Measurements from ENCODE around the gene CENPP.

Gene CENPP

DNA sequence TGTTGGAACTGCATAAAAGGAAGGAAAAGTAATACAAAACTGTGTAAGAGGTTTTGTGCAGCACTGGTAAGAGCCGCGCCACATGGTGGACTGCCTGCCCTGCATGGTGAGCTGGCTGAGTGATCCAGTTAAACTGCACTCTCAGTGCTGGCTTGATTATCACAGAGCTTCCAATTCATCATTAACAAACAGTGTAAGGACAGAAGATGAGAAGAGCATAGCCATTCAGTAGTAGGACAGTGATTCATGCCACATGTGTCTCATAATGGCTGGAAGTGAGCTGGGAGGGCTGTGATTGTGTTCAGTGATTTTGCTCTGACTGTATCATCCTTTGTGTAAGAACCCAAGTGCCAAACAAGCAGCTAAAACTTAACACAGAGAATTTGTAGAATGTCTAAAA, 142.5 kb downstream of the CENPP start:
- DNase-seq (ENCODE audit: low spot score in 2 of 2) = no peak
- H3K4me3 ChIP-seq = no peak overlapping the region
- in situ Hi-C loops (cut with MboI; ENCODE audit: low sequenced_read_pairs) = no loop called here

DNA sequence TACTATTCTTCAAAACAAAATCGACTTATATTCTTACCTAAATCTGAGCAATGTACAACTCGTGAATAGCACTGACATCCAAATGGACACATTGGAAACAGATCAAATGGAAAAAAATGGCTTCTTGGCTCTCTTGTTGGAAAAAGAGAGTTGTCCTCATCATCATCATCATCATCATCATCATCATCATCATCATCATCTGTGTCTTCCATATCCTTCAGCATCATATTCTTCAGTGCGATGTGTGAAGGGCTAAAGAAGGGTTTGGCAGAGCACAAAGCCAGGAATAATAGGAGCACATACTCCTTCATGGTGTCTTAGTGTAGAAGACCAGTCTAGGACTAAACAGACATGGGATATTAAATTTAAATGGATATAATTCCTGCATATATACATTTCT, 148.8 kb downstream of the CENPP start:
- no peak for DNase-seq (ENCODE audit: low spot score in 2 of 2)
- H3K4me3 ChIP-seq = no peak overlapping the region
- no peaks in the 10 kb centered on the region for H3K27me3 ChIP-seq (ENCODE audit: low read depth)
- H3K4me1 ChIP-seq = no peaks in the 10 kb centered on the region
- H3K9me3 ChIP-seq = no peaks in the 10 kb centered on the region
- no peaks in the 10 kb centered on the region for H3K36me3 ChIP-seq (replicated peaks)
- in situ Hi-C loops (cut with MboI; ENCODE audit: low sequenced_read_pairs) = no loop called here

More for the DNA sequence above, 142.5 kb downstream of the CENPP start:
- Histone ChIP-seq H3K9me3 (no peaks in the 10 kb centered on the region), H3K36me3 (replicated peaks) (no peaks in the 10 kb centered on the region), H3K4me1 (no peaks in the 10 kb centered on the region), H3K27me3 (ENCODE audit: low read depth) (no peaks in the 10 kb centered on the region)

DNA sequence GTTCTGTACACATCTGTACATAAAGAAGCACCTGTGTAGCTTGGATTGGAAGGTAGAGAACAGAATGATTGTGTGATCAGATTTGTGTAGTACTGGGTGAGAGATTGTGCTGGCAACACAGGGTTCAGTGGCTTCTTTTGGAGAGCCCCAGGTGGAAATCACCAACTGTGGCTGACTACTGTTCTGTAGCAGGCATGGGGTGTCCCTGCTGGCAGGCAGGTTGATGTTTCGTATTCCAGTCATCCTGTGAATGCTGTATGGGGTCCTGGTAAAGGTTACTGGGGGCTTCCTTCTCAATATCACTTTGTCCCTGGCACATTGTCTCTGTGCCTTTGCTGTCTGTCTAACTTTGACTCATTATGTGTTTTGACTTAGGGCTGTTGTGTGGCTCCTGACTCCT, 151.2 kb downstream of the CENPP start:
- no peak for DNase-seq (ENCODE audit: low spot score in 2 of 2)
- H3K27me3 ChIP-seq (ENCODE audit: low read depth) = no peaks in the 10 kb centered on the region
- H3K9me3 ChIP-seq = no peaks in the 10 kb centered on the region
- no peaks in the 10 kb centered on the region for H3K36me3 ChIP-seq (replicated peaks)
- in situ Hi-C loops (cut with MboI; ENCODE audit: low sequenced_read_pairs) = no loop called here
- peaks cover 7% of the 10 kb centered on the region for H3K4me1 ChIP-seq
- no peak overlapping the region for H3K4me3 ChIP-seq

DNA sequence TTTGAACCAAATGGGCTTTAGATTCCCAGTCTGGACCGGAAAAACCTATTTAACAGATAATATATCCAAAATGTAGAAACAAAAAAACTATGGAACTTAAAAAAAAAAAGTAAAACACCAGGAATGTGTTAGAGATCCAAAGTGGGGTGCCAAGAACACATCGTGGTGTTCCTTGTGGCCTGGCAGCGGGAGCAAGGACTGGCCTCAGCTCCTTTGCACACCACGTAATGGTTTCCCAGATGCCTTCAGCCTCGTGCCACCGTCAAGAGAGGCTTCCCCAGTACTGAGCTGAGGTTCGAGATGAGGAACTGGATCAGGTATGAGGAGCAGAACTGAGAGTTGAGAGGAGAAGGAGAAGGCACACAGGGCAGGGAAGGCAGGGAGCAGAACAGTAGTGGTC, 153.0 kb downstream of the CENPP start:
- no peaks in the 10 kb centered on the region for H3K27me3 ChIP-seq (ENCODE audit: low read depth)
- no peaks in the 10 kb centered on the region for H3K9me3 ChIP-seq
- in situ Hi-C loops (cut with MboI; ENCODE audit: low sequenced_read_pairs) = no loop called here
- H3K4me3 ChIP-seq = no peak overlapping the region
- peaks cover 7% of the 10 kb centered on the region for H3K4me1 ChIP-seq
- no peaks in the 10 kb centered on the region for H3K36me3 ChIP-seq (replicated peaks)
- DNase-seq (ENCODE audit: low spot score in 2 of 2) = no peak

DNA sequence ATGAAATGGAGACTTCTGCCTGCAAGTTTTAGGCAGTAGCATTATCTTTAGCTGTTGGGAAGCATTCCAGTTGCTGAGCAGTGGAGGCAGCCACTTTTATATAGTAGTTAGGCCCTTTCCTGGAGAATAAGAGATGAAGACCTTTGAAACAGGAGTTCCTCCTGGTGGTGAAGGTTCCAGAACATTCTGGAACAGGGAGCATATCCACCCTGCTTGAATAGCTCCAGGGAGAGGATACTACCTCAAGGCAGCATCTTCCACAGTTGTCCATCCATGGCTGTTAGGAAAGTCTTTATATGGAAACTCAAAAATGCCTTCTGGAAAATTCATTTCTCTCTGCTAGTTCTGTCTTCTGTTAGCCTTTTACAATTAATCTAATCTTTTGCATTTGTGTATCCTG, 153.6 kb downstream of the CENPP start:
- Histone ChIP-seq H3K27me3 (ENCODE audit: low read depth) (no peaks in the 10 kb centered on the region), H3K36me3 (replicated peaks) (no peaks in the 10 kb centered on the region), H3K9me3 (no peaks in the 10 kb centered on the region), H3K4me1 (peaks cover 7% of the 10 kb centered on the region), H3K4me3 (no peak overlapping the region)
- no peak for DNase-seq (ENCODE audit: low spot score in 2 of 2)
- in situ Hi-C loops (cut with MboI; ENCODE audit: low sequenced_read_pairs) = no loop called here

DNA sequence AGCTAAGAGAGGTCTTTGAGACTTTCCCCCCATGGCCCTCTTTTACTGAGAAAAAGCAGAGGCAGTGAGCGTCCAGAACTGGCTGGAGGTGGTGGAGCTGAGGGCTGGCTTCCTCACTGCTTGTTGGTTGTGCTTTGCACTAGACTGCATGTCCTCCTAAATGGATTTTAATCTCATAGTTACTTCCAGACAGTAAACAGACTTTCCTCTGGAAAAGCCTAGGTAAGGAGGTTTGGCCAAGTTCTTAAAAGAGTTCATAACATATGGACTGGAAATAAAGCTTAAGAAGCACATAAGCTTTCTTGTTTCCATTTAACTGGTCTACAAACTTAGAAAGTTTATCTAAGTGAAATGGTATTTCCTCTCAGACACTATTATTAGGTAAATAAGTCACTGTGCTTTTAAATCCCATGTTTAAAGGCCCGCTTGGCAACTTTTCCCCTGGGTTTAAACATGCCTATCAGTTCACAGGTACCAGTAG, 154.6 kb downstream of the CENPP start:
- Histone ChIP-seq H3K36me3 (replicated peaks) (no peaks in the 10 kb centered on the region), H3K4me1 (peaks cover 7% of the 10 kb centered on the region), H3K4me3 (no peak overlapping the region), H3K9me3 (no peaks in the 10 kb centered on the region), H3K27me3 (ENCODE audit: low read depth) (no peaks in the 10 kb centered on the region)
- no peak for DNase-seq (ENCODE audit: low spot score in 2 of 2)
- in situ Hi-C loops (cut with MboI; ENCODE audit: low sequenced_read_pairs) = no loop called here

DNA sequence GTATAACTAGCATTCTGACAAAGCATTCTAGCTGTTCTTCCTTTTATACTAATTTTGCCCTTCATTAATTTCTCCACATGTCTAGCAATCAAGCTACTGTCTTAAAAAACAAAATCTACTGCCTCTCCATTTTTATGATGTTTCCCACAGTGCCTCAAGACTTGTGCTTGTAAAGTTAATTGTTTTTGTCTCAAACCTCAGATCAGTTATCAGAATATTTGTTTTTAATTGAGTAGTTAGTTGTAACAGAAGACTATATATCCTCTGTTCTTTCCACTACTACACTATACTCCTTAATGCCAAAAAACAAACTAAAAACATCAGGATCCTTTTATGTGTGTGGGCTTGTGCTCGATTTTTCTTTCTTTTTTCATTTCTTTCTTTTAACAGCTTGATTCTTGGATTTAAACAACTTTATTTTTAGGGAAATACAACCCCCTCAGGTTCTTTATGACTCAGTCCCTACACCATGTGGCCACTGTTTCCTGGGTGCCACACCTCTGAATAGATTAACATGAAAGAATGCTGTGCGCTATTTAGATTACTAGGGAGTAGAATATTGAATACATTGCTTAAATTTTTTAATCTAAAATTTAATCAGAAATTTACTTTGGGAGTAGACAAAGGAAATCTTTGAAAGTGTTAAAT, 155.4 kb downstream of the CENPP start:
- no peak for DNase-seq (ENCODE audit: low spot score in 2 of 2)
- Histone ChIP-seq H3K4me3 (no peak overlapping the region), H3K4me1 (peaks cover 7% of the 10 kb centered on the region), H3K9me3 (no peaks in the 10 kb centered on the region), H3K36me3 (replicated peaks) (no peaks in the 10 kb centered on the region), H3K27me3 (ENCODE audit: low read depth) (no peaks in the 10 kb centered on the region)
- in situ Hi-C loops (cut with MboI; ENCODE audit: low sequenced_read_pairs) = no loop called here

DNA sequence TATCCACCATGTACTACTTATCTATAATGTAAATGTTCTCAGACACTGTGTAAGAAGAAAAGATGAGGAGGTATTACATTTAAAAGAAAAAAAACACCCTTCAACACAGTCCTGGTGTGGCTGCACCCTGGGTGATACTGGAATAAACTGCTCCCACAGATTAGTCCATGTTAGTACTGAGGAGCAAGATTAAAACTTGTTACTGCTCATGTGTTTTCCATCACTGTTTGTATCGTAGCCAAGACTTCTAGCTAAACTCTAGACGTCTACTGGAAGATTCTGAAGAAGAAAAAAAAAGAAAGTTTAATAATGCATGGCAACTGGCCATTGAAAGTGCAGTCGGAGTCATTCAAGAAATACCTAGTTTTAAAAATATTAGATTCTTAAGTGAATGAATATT, 156.6 kb downstream of the CENPP start, which contains the start of gene ASPN:
ASPN (minus strand) TSS at position 178 of the 400 bp plus-strand sequence.
- DNase-seq (ENCODE audit: low spot score in 2 of 2) = no peak

DNA sequence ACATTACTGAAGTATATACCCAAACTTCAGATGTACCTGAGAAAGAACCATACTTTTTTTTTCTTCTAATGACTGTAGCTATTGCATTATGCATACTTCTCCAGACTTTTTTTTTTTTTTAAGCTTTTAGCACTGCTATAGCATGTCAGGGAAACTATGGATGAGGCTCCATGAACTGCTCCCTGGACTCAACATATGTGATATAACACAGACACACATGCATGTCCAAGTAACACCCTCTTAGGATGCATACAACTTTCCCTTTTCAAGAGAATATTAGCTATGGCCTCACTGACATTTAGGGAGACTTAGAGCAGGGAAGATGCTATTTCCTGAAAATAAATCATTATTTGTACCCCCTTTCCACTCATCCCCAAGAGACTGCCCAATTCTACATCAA, 157.1 kb downstream of the CENPP start:
- in situ Hi-C loops (cut with MboI; ENCODE audit: low sequenced_read_pairs) = no loop called here
- no peaks in the 10 kb centered on the region for H3K27me3 ChIP-seq (ENCODE audit: low read depth)
- peaks cover 7% of the 10 kb centered on the region for H3K4me1 ChIP-seq
- H3K36me3 ChIP-seq (replicated peaks) = no peaks in the 10 kb centered on the region
- no peaks in the 10 kb centered on the region for H3K9me3 ChIP-seq
- no peak overlapping the region for H3K4me3 ChIP-seq
- no peak for DNase-seq (ENCODE audit: low spot score in 2 of 2)

More for the DNA sequence above, 156.6 kb downstream of the CENPP start, which contains the start of gene ASPN:
- in situ Hi-C loops (cut with MboI; ENCODE audit: low sequenced_read_pairs) = no loop called here
- Histone ChIP-seq H3K4me1 (peaks cover 7% of the 10 kb centered on the region), H3K36me3 (replicated peaks) (no peaks in the 10 kb centered on the region), H3K4me3 (no peak within 1 kb of the TSS), H3K27me3 (ENCODE audit: low read depth) (no peaks in the 10 kb centered on the region), H3K9me3 (no peaks in the 10 kb centered on the region)

DNA sequence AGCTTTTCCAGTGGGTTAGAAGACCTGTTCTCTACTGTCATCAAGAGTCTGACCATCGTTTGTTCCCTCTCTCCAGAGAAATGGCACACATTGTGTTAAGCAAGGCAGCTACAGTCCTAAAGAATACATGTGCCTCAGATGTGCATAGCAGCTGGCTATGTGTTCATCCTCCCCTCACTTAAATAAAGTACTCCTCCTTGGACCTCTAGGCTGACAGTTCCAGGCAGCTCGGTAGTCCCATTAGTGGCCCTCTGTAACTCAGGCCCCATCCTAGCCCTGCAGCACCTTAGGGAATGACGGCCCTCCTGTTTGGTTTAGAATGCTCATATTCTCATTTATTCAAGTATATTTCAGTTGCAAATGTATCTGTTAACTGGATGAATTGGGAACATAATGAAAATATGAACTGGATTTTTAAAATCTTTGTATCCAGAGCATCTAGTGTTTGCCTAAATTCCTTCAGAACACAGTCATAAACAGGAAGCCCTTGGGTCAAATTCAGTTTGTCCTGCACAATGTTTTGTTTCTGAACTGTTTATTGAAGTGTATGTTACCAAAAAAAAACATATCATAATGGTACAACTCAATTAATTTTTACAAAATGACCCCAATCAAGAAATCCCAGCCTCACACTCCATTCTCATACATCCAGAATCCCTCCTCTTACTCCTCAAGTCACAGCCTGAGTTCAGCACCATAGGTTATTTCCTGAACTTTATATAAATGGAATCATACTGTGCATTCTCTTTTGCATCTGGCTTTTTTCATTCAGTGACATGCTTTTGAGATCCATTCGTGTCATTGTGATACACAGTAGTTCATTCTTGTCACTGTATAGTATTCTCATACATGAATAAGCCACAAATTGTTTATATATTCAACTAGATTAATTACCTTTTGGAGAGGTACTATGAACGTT, 158.1 kb downstream of the CENPP start:
- Histone ChIP-seq H3K4me1 (peaks cover 7% of the 10 kb centered on the region), H3K9me3 (no peaks in the 10 kb centered on the region), H3K27me3 (ENCODE audit: low read depth) (no peaks in the 10 kb centered on the region), H3K4me3 (no peak overlapping the region), H3K36me3 (replicated peaks) (no peaks in the 10 kb centered on the region)
- no peak for DNase-seq (ENCODE audit: low spot score in 2 of 2)
- in situ Hi-C loops (cut with MboI; ENCODE audit: low sequenced_read_pairs) = no loop called here

DNA sequence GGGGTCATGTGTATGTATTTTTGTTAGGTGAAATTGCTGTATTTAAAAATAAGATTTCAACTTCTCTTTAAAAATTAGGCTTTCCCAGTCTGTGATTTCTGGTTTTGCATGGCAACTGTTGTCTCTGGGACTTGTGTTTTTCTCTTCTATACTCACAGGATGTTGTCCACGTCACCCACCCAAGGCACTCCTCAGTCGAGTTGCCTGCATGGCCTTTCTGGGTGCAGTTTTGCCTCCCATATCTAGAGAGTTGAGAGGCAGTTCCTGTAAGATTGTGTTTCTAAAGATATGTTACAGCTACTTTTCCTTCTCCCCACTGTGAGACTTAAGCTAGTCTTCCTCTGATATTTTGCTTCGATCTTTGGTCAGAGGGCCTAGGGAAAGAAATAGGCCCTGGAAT, 158.8 kb downstream of the CENPP start:
- H3K4me1 ChIP-seq = peaks cover 7% of the 10 kb centered on the region
- H3K27me3 ChIP-seq (ENCODE audit: low read depth) = no peaks in the 10 kb centered on the region
- in situ Hi-C loops (cut with MboI; ENCODE audit: low sequenced_read_pairs) = no loop called here

DNA sequence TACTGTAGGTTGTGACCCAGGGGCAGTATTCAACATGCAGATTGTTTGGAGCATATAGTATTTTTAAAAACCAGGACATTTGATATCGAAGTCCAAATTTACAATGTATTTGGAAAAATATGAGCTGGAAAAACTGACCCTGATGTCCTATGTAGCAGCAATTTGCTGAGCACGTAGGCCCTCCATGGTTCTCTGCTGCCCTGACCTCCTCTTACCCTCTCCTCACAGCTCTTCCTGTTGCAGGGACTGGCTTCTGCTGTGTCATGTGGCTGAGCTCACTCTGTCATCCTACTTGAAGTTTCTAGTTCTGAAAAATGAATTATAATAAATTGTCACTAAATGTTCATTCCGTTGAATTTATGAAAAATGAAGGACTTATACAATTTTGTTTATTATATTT, 160.6 kb downstream of the CENPP start:
- Histone ChIP-seq H3K4me1 (peaks cover under 1% of the 10 kb centered on the region), H3K36me3 (replicated peaks) (no peaks in the 10 kb centered on the region), H3K9me3 (no peaks in the 10 kb centered on the region), H3K4me3 (no peak overlapping the region), H3K27me3 (ENCODE audit: low read depth) (no peaks in the 10 kb centered on the region)
- in situ Hi-C loops (cut with MboI; ENCODE audit: low sequenced_read_pairs) = no loop called here
- no peak for DNase-seq (ENCODE audit: low spot score in 2 of 2)

More for the DNA sequence above, 158.8 kb downstream of the CENPP start:
- no peak for DNase-seq (ENCODE audit: low spot score in 2 of 2)
- Histone ChIP-seq H3K36me3 (replicated peaks) (no peaks in the 10 kb centered on the region), H3K9me3 (no peaks in the 10 kb centered on the region), H3K4me3 (no peak overlapping the region)

DNA sequence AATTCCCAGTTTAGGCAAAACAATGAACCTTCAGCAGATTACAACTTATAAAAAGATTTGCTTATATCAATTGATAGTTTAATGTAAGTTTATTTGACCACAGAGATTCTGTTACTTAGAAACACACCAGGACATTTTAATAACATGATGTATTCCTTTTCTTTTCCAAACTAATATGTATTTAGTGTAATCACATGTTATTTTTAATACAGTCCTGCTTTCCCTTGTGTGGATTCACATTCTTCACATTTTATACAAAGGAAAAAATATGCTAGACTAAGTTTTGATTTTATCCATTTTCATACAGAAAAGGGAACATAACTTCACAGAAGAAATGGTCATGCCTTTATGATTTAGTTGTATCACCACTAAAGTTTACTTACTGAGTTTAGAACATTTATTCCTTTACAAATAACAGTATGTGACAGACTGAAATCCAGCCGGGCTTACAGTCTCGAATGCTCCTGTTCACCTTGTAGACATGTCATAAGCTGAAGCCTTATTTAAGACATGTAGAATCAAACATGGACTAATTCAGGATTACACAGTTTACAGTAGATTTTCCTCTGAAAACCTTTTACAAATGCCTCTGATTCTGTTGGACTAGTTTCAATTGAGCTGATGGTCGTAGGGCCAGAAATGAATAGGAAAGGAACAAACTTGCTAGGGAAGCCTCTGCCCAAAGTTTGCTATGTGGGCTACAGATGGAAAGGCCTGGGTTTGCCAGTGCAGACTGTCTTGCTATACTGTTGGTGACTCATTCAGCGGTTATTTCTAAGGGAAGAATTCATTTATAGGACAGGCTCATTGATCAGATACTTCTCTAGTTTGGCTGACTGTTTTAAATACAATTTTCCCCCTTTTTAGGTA, 163.2 kb downstream of the CENPP start:
- no peak overlapping the region for H3K4me3 ChIP-seq
- no peak for DNase-seq (ENCODE audit: low spot score in 2 of 2)
- H3K4me1 ChIP-seq = no peaks in the 10 kb centered on the region; the same call in 1 of the 2 replicates
- H3K9me3 ChIP-seq = no peaks in the 10 kb centered on the region
- in situ Hi-C loops (cut with MboI; ENCODE audit: low sequenced_read_pairs) = no loop called here
- no peaks in the 10 kb centered on the region for H3K27me3 ChIP-seq (ENCODE audit: low read depth)
- H3K36me3 ChIP-seq (replicated peaks) = no peaks in the 10 kb centered on the region

All from HAP-1 (cell line).